Measurements from ENCODE around the gene POLD2.
A peak's percentile ranks its signal among the peaks of the same experiment; 100 is the strongest.

POLD2 gene

GRCh38 chr7:44167920-44168319 is 44.6 kb upstream of the POLD2 start:
- H2AK5ac ChIP-seq (ENCODE audit: low read depth, low read length), result no peak overlapping the region
- H3K9me3 ChIP-seq (replicated peaks in 1 of 2; ENCODE audit: control insufficient read depth in 2 of 2, insufficient read depth in 1 of 2, low read depth in 1 of 2, low read length in 2 of 2), result peaks cover 0 to 6% of the 10 kb centered on the region in 2 donors
- no peak overlapping the region for H4K91ac ChIP-seq (ENCODE audit: low read depth, low read length, poor library complexity)
- H3K27ac ChIP-seq (replicated peaks; ENCODE audit: low read length), result no peak overlapping the region
- no peak overlapping the region for H4K8ac ChIP-seq (ENCODE audit: low read depth, low read length)
- no peak overlapping the region for H2AFZ ChIP-seq (ENCODE audit: low read length)
- peaks cover 0 to 5% of the 10 kb centered on the region in 2 donors for H3K4me1 ChIP-seq (ENCODE audit: control insufficient read depth in 2 of 2, insufficient read depth in 1 of 2, low read depth in 1 of 2, low read length in 2 of 2)
- H3K4me2 ChIP-seq (ENCODE audit: insufficient read depth, low read length, poor library complexity, severe bottlenecking), result no peak overlapping the region
- no peak overlapping the region for H3K4me3 ChIP-seq (ENCODE audit: low read length in 2 of 2)
- no peak overlapping the region for H3K23ac ChIP-seq (ENCODE audit: low read depth, low read length, poor library complexity)
- no peak overlapping the region for H2BK120ac ChIP-seq (ENCODE audit: low read depth, low read length)
- H3K79me1 ChIP-seq (ENCODE audit: low read depth, low read length), result peaks cover 1% of the 10 kb centered on the region
- no peak overlapping the region for H2BK5ac ChIP-seq (ENCODE audit: low read length)
- no peak overlapping the region for H3K14ac ChIP-seq (ENCODE audit: low read length)
- no peak overlapping the region for H2BK15ac ChIP-seq (ENCODE audit: low read length)
- H3K4ac ChIP-seq (ENCODE audit: low read length), result no peak overlapping the region
- peaks cover 0 to 6% (median 2%) of the 10 kb centered on the region in 3 experiments for H3K27me3 ChIP-seq (ENCODE audit: control insufficient read depth in 3 of 3, insufficient read depth in 3 of 3, low read depth in 1 of 3, low read length in 3 of 3)
- no peaks in the 10 kb centered on the region for H3K36me3 ChIP-seq (replicated peaks in 1 of 2; ENCODE audit: control insufficient read depth in 2 of 2, insufficient read depth in 2 of 2, low read length in 2 of 2)
- H3K18ac ChIP-seq (ENCODE audit: low read length), result no peak overlapping the region
- H2BK12ac ChIP-seq (ENCODE audit: low read length), result no peak overlapping the region
- no peak overlapping the region for H3K9ac ChIP-seq (ENCODE audit: low read depth, low read length, poor library complexity)
- no peak for DNase-seq (ENCODE audit: low spot score)

GRCh38 chr7:44163591-44163990 is 40.2 kb upstream of the POLD2 start:
- H3K27ac ChIP-seq (replicated peaks; ENCODE audit: low read length), result no peak overlapping the region
- no peak overlapping the region for H3K4me2 ChIP-seq (ENCODE audit: insufficient read depth, low read length, poor library complexity, severe bottlenecking)
- no peak overlapping the region for H4K8ac ChIP-seq (ENCODE audit: low read depth, low read length)
- no peak for DNase-seq (ENCODE audit: low spot score)
- WGBS, 2 donors (ENCODE audit: extremely low coverage in 2 of 2, insufficient read length in 2 of 2, insufficient replicate concordance in 1 of 2), result no CpG with 5 or more reads among the region's 1 CpG
- peaks cover 1% of the 10 kb centered on the region for H3K79me1 ChIP-seq (ENCODE audit: low read depth, low read length)
- no peak overlapping the region for H2BK5ac ChIP-seq (ENCODE audit: low read length)
- H3K4me3 ChIP-seq (ENCODE audit: low read length in 2 of 2), result no peak overlapping the region
- no peak overlapping the region for H2BK15ac ChIP-seq (ENCODE audit: low read length)
- H3K4ac ChIP-seq (ENCODE audit: low read length), result no peak overlapping the region
- H3K36me3 ChIP-seq (replicated peaks in 1 of 2; ENCODE audit: control insufficient read depth in 2 of 2, insufficient read depth in 2 of 2, low read length in 2 of 2), result no peaks in the 10 kb centered on the region
- H3K18ac ChIP-seq (ENCODE audit: low read length), result no peak overlapping the region
- H3K14ac ChIP-seq (ENCODE audit: low read length), result no peak overlapping the region
- H3K9ac ChIP-seq (ENCODE audit: low read depth, low read length, poor library complexity), result no peak overlapping the region
- peaks cover 0 to 2% of the 10 kb centered on the region in 2 donors for H3K9me3 ChIP-seq (replicated peaks in 1 of 2; ENCODE audit: control insufficient read depth in 2 of 2, insufficient read depth in 1 of 2, low read depth in 1 of 2, low read length in 2 of 2)
- peak overlapping the region; percentile 55 for H2AFZ ChIP-seq (ENCODE audit: low read length)
- peaks cover 0 to 31% (median 2%) of the 10 kb centered on the region in 3 experiments for H3K27me3 ChIP-seq (ENCODE audit: control insufficient read depth in 3 of 3, insufficient read depth in 3 of 3, low read depth in 1 of 3, low read length in 3 of 3)
- H4K91ac ChIP-seq (ENCODE audit: low read depth, low read length, poor library complexity), result no peak overlapping the region
- no peak overlapping the region for H2BK120ac ChIP-seq (ENCODE audit: low read depth, low read length)
- H2AK5ac ChIP-seq (ENCODE audit: low read depth, low read length), result no peak overlapping the region
- H3K4me1 ChIP-seq (ENCODE audit: control insufficient read depth in 2 of 2, insufficient read depth in 1 of 2, low read depth in 1 of 2, low read length in 2 of 2), result peaks cover 0 to 5% of the 10 kb centered on the region in 2 donors
- no peak overlapping the region for H2BK12ac ChIP-seq (ENCODE audit: low read length)
- no peak overlapping the region for H3K23ac ChIP-seq (ENCODE audit: low read depth, low read length, poor library complexity)

DNA sequence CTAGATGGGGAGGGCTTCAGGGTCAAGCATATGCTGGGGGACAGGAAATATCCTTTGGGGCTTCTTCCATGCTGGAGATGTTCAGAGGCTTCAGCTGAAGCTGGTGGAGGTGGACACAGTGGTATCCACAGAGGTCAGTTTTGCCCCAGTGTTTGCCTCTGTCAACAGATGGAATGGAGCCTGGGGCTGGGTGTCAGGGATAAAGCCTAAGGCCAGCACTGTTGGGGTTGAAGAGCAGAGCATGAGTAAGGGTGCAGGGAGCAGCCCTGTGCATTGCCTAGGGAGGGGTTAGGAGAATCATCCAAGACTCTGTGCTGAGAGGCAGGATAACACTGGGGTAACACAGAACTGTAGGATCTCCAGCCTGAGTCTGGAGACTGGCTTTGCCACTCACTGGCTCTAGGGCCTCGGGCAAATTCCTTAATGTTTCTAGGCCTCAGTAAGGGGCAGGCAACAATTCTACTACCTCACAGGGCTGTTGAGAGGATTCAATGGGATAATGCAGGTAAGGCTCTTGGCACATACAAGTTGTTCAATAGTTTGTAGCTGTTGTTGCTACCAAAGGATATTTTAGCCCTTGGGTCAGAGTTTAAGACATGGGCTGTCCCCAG is 39.5 kb upstream of the POLD2 start:
- Histone ChIP-seq H3K9me3 (replicated peaks in 1 of 2; ENCODE audit: control insufficient read depth in 2 of 2, insufficient read depth in 1 of 2, low read depth in 1 of 2, low read length in 2 of 2) (peaks cover 0 to 2% of the 10 kb centered on the region in 2 donors), H4K8ac (ENCODE audit: low read depth, low read length) (no peak overlapping the region), H2BK120ac (ENCODE audit: low read depth, low read length) (no peak overlapping the region), H3K14ac (ENCODE audit: low read length) (no peak overlapping the region), H3K27ac (replicated peaks; ENCODE audit: low read length) (no peak overlapping the region), H2BK5ac (ENCODE audit: low read length) (no peak overlapping the region), H2BK15ac (ENCODE audit: low read length) (no peak overlapping the region), H2BK12ac (ENCODE audit: low read length) (no peak overlapping the region), H3K9ac (ENCODE audit: low read depth, low read length, poor library complexity) (no peak overlapping the region), H4K91ac (ENCODE audit: low read depth, low read length, poor library complexity) (no peak overlapping the region), H3K23ac (ENCODE audit: low read depth, low read length, poor library complexity) (no peak overlapping the region), H3K18ac (ENCODE audit: low read length) (no peak overlapping the region), H2AK5ac (ENCODE audit: low read depth, low read length) (no peak overlapping the region), H3K4me1 (ENCODE audit: control insufficient read depth in 2 of 2, insufficient read depth in 1 of 2, low read depth in 1 of 2, low read length in 2 of 2) (peaks cover 0 to 5% of the 10 kb centered on the region in 2 donors), H3K4ac (ENCODE audit: low read length) (no peak overlapping the region), H3K27me3 (ENCODE audit: control insufficient read depth in 3 of 3, insufficient read depth in 3 of 3, low read depth in 1 of 3, low read length in 3 of 3) (peaks cover 0 to 34% (median 2%) of the 10 kb centered on the region in 3 experiments), H2AFZ (ENCODE audit: low read length) (no peak overlapping the region), H3K4me3 (ENCODE audit: low read length in 2 of 2) (no peak overlapping the region), H3K4me2 (ENCODE audit: insufficient read depth, low read length, poor library complexity, severe bottlenecking) (no peak overlapping the region), H3K79me1 (ENCODE audit: low read depth, low read length) (peaks cover 1% of the 10 kb centered on the region), H3K36me3 (replicated peaks in 1 of 2; ENCODE audit: control insufficient read depth in 2 of 2, insufficient read depth in 2 of 2, low read length in 2 of 2) (no peaks in the 10 kb centered on the region)
- no CpG with 5 or more reads among the region's 1 CpG for WGBS, 2 donors (ENCODE audit: extremely low coverage in 2 of 2, insufficient read length in 2 of 2, insufficient replicate concordance in 1 of 2)
- no peak for DNase-seq (ENCODE audit: low spot score)

DNA sequence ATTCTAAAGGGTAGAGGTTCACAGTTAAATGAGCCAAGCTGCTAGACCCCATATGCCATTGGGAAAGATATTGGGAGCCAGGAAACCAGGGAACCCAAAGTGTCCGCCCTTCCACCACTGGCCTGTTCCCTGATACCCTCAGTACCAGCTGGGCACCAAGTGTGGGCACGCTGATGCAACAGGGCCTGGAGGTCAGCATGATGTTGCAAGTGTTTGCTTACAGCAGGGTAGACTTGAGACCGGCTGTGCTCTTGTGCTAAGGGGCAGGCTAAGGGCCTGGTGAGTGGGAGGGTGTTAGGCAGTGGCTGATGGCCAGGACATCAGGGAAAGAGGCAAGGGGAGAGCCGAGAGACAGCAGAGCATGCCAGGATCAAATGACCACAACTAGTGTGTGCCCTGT is 38.8 kb upstream of the POLD2 start:
- no CpG with 5 or more reads among the region's 4 CpGs for WGBS, 2 donors (ENCODE audit: extremely low coverage in 2 of 2, insufficient read length in 2 of 2, insufficient replicate concordance in 1 of 2)
- H3K23ac ChIP-seq (ENCODE audit: low read depth, low read length, poor library complexity), result no peak overlapping the region

More for the DNA sequence above, 38.8 kb upstream of the POLD2 start:
- Histone ChIP-seq H3K4me2 (ENCODE audit: insufficient read depth, low read length, poor library complexity, severe bottlenecking) (no peak overlapping the region), H3K27ac (replicated peaks; ENCODE audit: low read length) (no peak overlapping the region), H2BK12ac (ENCODE audit: low read length) (no peak overlapping the region), H3K36me3 (replicated peaks in 1 of 2; ENCODE audit: control insufficient read depth in 2 of 2, insufficient read depth in 2 of 2, low read length in 2 of 2) (no peaks in the 10 kb centered on the region), H3K9ac (ENCODE audit: low read depth, low read length, poor library complexity) (no peak overlapping the region), H3K4me1 (ENCODE audit: control insufficient read depth in 2 of 2, insufficient read depth in 1 of 2, low read depth in 1 of 2, low read length in 2 of 2) (peaks cover 0 to 11% of the 10 kb centered on the region in 2 donors), H2AFZ (ENCODE audit: low read length) (no peak overlapping the region), H4K91ac (ENCODE audit: low read depth, low read length, poor library complexity) (no peak overlapping the region), H3K27me3 (ENCODE audit: control insufficient read depth in 3 of 3, insufficient read depth in 3 of 3, low read depth in 1 of 3, low read length in 3 of 3) (peaks cover 0 to 40% (median 2%) of the 10 kb centered on the region in 3 experiments), H3K4ac (ENCODE audit: low read length) (no peak overlapping the region), H3K4me3 (ENCODE audit: low read length in 2 of 2) (no peak overlapping the region), H2BK5ac (ENCODE audit: low read length) (no peak overlapping the region), H3K14ac (ENCODE audit: low read length) (no peak overlapping the region), H2BK120ac (ENCODE audit: low read depth, low read length) (no peak overlapping the region), H3K9me3 (replicated peaks in 1 of 2; ENCODE audit: control insufficient read depth in 2 of 2, insufficient read depth in 1 of 2, low read depth in 1 of 2, low read length in 2 of 2) (peaks cover 0 to 2% of the 10 kb centered on the region in 2 donors), H3K18ac (ENCODE audit: low read length) (no peak overlapping the region), H3K79me1 (ENCODE audit: low read depth, low read length) (peaks cover 1% of the 10 kb centered on the region), H4K8ac (ENCODE audit: low read depth, low read length) (no peak overlapping the region), H2AK5ac (ENCODE audit: low read depth, low read length) (no peak overlapping the region), H2BK15ac (ENCODE audit: low read length) (peak overlapping the region; percentile 34)
- DNase-seq (ENCODE audit: low spot score), result no peak

Data from neuronal stem cell (in vitro differentiated cells).